ENCODE data around the gene HSPA1A.

DNA sequence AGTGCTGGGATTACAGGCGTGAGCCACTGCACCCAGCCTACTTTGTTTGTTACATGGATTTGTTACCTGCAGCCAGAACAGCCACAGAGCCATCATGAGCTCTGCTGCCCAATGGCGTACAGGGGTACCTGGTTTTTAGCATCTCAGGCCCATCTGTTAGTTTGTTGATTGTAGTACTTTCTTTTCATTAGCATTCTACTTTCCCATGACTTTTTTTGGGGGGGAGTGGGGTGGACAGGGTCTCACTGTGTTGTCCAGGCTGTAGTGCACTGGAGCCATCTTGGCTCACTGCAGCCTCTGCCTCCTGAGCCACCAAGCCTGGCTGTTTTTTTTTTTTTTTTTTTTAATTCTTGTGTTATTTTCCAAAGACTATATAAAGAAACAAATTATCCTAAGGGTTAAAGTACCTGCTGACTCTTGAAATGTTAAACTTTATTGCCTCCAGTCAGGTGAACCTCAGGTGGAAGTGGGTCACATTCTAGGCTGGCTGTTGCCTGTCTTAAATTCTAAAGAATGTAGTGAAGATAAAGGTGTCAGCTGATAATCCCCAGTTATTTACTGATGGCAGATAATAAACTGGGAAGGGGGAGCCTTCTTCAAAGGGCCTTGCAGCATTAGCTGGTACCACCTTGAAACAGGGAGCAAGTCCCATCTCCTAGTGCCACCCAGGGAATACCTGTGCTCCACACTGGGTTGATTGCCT lies 32.1 kb downstream of the HSPA1A start:
- TF ChIP-seq CTCF (IDR thresholded peaks at IDR 0.05) (no peak), POLR2A (IDR thresholded peaks at IDR 0.05) (no peak)

Measured in adrenal gland (tissue), 5 donors.